Keratinocyte (primary cell): Measurements from ENCODE around the gene DAZL.

Experiments
- EZH2 ChIP-seq: IDR thresholded peaks from one replicate; pipeline ENCODE4 v1.6.1; 2012; ENCODE audit warnings: inconsistent platforms, mild to moderate bottlenecking, low read length, moderate library complexity
- TF ChIP-seq, protein P1 (sequence below), 3 experiments: IDR thresholded peaks in 1 of 3; conservative IDR thresholded peaks in 1 of 3; optimal IDR thresholded peaks in 1 of 3; 2 replicates in 2 of 3; 3 replicates in 1 of 3; pipeline versions ENCODE3 to v1.5.1; 2011; ENCODE audit warnings: low read length in 3 of 3, mild to moderate bottlenecking in 3 of 3, moderate library complexity in 2 of 3, control low read depth in 1 of 3, inconsistent platforms in 1 of 3; ENCODE audit not compliant: insufficient read depth in 2 of 3; ENCODE audit errors: extremely low read depth in 1 of 3

DNA sequence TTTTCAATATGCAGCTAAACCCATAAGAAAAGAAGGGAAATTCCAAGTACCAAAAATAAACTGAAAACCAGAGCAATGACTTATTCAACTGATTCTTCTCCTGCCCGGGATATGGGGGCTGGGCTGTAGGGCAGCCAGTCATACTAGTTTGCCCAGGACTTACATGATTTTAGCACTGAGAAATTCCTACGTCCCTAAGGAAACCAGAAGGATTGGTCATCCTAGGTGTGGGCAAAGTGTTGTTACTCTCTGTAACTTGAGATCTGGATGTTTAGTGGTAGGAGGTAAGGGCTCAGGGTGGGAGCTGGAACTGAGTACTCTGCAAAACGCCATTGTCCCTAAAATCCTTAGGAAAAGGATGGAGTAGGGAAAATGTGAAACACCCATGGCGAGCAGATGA is 1.2 kb upstream of the DAZL start:
- TF ChIP-seq, protein P1, sequence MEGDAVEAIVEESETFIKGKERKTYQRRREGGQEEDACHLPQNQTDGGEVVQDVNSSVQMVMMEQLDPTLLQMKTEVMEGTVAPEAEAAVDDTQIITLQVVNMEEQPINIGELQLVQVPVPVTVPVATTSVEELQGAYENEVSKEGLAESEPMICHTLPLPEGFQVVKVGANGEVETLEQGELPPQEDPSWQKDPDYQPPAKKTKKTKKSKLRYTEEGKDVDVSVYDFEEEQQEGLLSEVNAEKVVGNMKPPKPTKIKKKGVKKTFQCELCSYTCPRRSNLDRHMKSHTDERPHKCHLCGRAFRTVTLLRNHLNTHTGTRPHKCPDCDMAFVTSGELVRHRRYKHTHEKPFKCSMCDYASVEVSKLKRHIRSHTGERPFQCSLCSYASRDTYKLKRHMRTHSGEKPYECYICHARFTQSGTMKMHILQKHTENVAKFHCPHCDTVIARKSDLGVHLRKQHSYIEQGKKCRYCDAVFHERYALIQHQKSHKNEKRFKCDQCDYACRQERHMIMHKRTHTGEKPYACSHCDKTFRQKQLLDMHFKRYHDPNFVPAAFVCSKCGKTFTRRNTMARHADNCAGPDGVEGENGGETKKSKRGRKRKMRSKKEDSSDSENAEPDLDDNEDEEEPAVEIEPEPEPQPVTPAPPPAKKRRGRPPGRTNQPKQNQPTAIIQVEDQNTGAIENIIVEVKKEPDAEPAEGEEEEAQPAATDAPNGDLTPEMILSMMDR (optimal IDR thresholded peaks at IDR 0.05 in 1 of 3, IDR thresholded peaks at IDR 0.05 in 1 of 3, conservative IDR thresholded peaks at IDR 0.05 in 1 of 3; ENCODE audit: extremely low read depth in 1 of 3, insufficient read depth in 2 of 3, low read length in 3 of 3): no peak
- no peak for TF ChIP-seq EZH2
